GM19395 (cell line): ENCODE results near the gene ARID5B.
A peak's percentile ranks its signal among the peaks of the same experiment; 100 is the strongest.

Source experiments
- ATAC-seq: cut with Tn5 transposase; IDR thresholded peaks from one replicate; pipeline ENCODE4 v1.9.1; 2021; ENCODE audit warnings: mild to moderate bottlenecking, moderate library complexity; ENCODE audit not compliant: unreplicated experiment

ARID5B gene

GRCh38 chr10:62068464-62068863 is 167.0 kb downstream of the ARID5B start:
- ATAC-seq = no peak

GRCh38 chr10:62069452-62070178 is 168.1 kb downstream of the ARID5B start:
- ATAC-seq = no peak

- no peak for ATAC-seq
These were observed 170.4 kb downstream of the ARID5B start for GRCh38 chr10:62071846-62072281.

- no peak for ATAC-seq
These were observed 171.4 kb downstream of the ARID5B start for GRCh38 chr10:62072901-62073300.

- no peak for ATAC-seq
These were observed 171.9 kb downstream of the ARID5B start for GRCh38 chr10:62073429-62073828.

GRCh38 chr10:62075414-62075813 is 173.9 kb downstream of the ARID5B start:
- no peak for ATAC-seq

GRCh38 chr10:62075912-62076311 is 174.4 kb downstream of the ARID5B start:
- ATAC-seq = no peak

GRCh38 chr10:62076891-62077290 is 175.4 kb downstream of the ARID5B start:
- ATAC-seq = no peak

- ATAC-seq = no peak
These were observed 176.0 kb downstream of the ARID5B start for GRCh38 chr10:62077330-62078015.

GRCh38 chr10:62079885-62080559 is 178.5 kb downstream of the ARID5B start:
- peak; percentile 75 for ATAC-seq

- ATAC-seq = no peak
These were observed 179.4 kb downstream of the ARID5B start for GRCh38 chr10:62080905-62081304.

GRCh38 chr10:62081341-62082270 is 180.1 kb downstream of the ARID5B start:
- no peak for ATAC-seq

- no peak for ATAC-seq
These were observed 180.8 kb downstream of the ARID5B start for GRCh38 chr10:62082271-62082656.

- peak; percentile 54 for ATAC-seq
These were observed 181.4 kb downstream of the ARID5B start for GRCh38 chr10:62082729-62083411.

GRCh38 chr10:62083412-62084267 is 182.1 kb downstream of the ARID5B start:
- ATAC-seq = no peak

GRCh38 chr10:62084451-62084850 is 183.0 kb downstream of the ARID5B start:
- ATAC-seq = no peak

GRCh38 chr10:62085404-62085803 is 183.9 kb downstream of the ARID5B start:
- ATAC-seq = no peak

GRCh38 chr10:62085821-62086220 is 184.3 kb downstream of the ARID5B start:
- ATAC-seq = no peak

- ATAC-seq = no peak
These were observed 185.8 kb downstream of the ARID5B start for GRCh38 chr10:62087329-62087728.
